SK-MEL-5 (cell line): ENCODE results near the gene ACADM. TPM values are rescaled to one million over a fixed set of nuclear protein-coding genes. Genes with fewer than 3 reads are reported as not detected.

ENCODE experiments used
- DNase-seq: peaks from one replicate; pipeline ENCODE4 v3.0.0-alpha.2; 2016; ENCODE audit warnings: low read depth, low spot score
- in situ Hi-C: cut with HindIII; loops from 2 replicates; pipeline ENCODE4 v1.10.0; 2016; ENCODE audit warnings: low sequenced_read_pairs, high pct_unique_total_duplicates, low pct_unique_long_range_greater_than_20kb
- small RNA-seq, 2 experiments: library from RNA; depleted of rRNA; stranded (forward); fragments of <200 nt; gene quantifications; one replicate each; pipeline ENCODE3, GENCODE V24; 2014
- total RNA-seq: library from RNA; depleted of rRNA; stranded (reverse); fragments of >200 nt; shearing (Covaris generic); gene quantifications from 2 replicates; pipeline ENCODE4 v1.2.3, GENCODE V29; 2014; rRNA removed

The ACADM gene
- total RNA-seq, 1 experiment from 2014 or later: 74.9 TPM

GRCh38 chr1:75812065-75812464 is 87.6 kb downstream of the ACADM start:
- no peak for DNase-seq
- in situ Hi-C loops: no loop called here

Small RNAs within 50 kb of the gene (small RNA-seq; reads per million reads assigned to genes)
- gene SNORD45A (0 reads per million in 2 experiments), gene SNORD45B (0 reads per million in 2 experiments), gene SNORD45C (0 reads per million in 2 experiments)

Other genes with a start within 250 kb of the ACADM start
- 0.03 TPM in 1 of 2 replicates, not detected in the other for gene SLC44A5, start 113.6 kb upstream of the ACADM start, total RNA-seq
- gene RABGGTB, start 61.5 kb downstream of the ACADM start, total RNA-seq: 173 and 192 TPM in 2 replicates
- 0.08 and 0.16 TPM in 2 replicates for gene MSH4, start 72.2 kb downstream of the ACADM start, total RNA-seq
- not detected in 2 replicates for gene ASB17, start 207.7 kb downstream of the ACADM start, total RNA-seq